Skeletal muscle tissue (tissue), 4 donors: ENCODE results near the gene ARL4C. TPM values are rescaled to one million over a fixed set of nuclear protein-coding genes. Genes with fewer than 3 reads are reported as not detected.

ENCODE experiments used
- H3K27ac ChIP-seq: one replicate; pipeline ENCODE4 v1.7.0; 2013; ENCODE audit warnings: mild to moderate bottlenecking, low read depth, low read length, inconsistent platforms
- H3K27me3 ChIP-seq, 3 donors: one replicate each; pipeline ENCODE4 v1.7.0; 2013; ENCODE audit warnings: low read length in 3 of 3; ENCODE audit not compliant: control insufficient read depth in 3 of 3, insufficient read depth in 3 of 3
- H3K36me3 ChIP-seq, 3 donors: one replicate each; pipeline ENCODE4 v1.7.0; 2013; ENCODE audit warnings: low read length in 3 of 3; ENCODE audit not compliant: control insufficient read depth in 3 of 3, insufficient read depth in 3 of 3
- H3K4me1 ChIP-seq, 3 donors: one replicate each; pipeline ENCODE4 v1.7.0; 2013; ENCODE audit warnings: low read length in 3 of 3, mild to moderate bottlenecking in 3 of 3; ENCODE audit not compliant: control insufficient read depth in 3 of 3, insufficient read depth in 3 of 3
- H3K4me3 ChIP-seq, 3 donors: one replicate each; pipeline ENCODE4 v1.7.0; 2013; ENCODE audit warnings: low read length in 3 of 3
- H3K9ac ChIP-seq, 3 donors: one replicate each; pipeline ENCODE4 v1.7.0; 2013; ENCODE audit warnings: low read length in 3 of 3, mild to moderate bottlenecking in 3 of 3, moderate library complexity in 2 of 3, low read depth in 1 of 3
- H3K9me3 ChIP-seq, 3 donors: one replicate each; pipeline ENCODE4 v1.7.0; 2013; ENCODE audit warnings: low read length in 3 of 3; ENCODE audit not compliant: control insufficient read depth in 3 of 3
- total RNA-seq: library from RNA; depleted of rRNA; stranded (reverse); fragments of >200 nt; gene quantifications from one replicate; pipeline ENCODE4 v1.2.3, GENCODE V29; 2014
- donor health status: Osteomylitis.

ARL4C gene
- total RNA-seq, 1 donor from 2014 or later = 2.6 TPM

GRCh38 chr2:234478121-234478858 is 18.6 kb downstream of the ARL4C start:
- Histone ChIP-seq H3K27ac (no peak overlapping the region), H3K27me3 (no peaks in the 10 kb centered on the region), H3K4me1 (no peaks in the 10 kb centered on the region), H3K9me3 (no peaks in the 10 kb centered on the region), H3K36me3 (no peaks in the 10 kb centered on the region), H3K4me3 (no peak overlapping the region), H3K9ac (no peak overlapping the region)

- no peaks in the 10 kb centered on the region for H3K9me3 ChIP-seq
- H3K27me3 ChIP-seq = no peaks in the 10 kb centered on the region
- no peak overlapping the region for H3K9ac ChIP-seq
- H3K36me3 ChIP-seq = no peaks in the 10 kb centered on the region
- no peak overlapping the region for H3K4me3 ChIP-seq
- H3K27ac ChIP-seq = no peak overlapping the region
- no peaks in the 10 kb centered on the region for H3K4me1 ChIP-seq
Measured at GRCh38 chr2:234476766-234477165, 20.1 kb downstream of the ARL4C start.

GRCh38 chr2:234474654-234475053 is 22.2 kb downstream of the ARL4C start:
- Histone ChIP-seq H3K9me3 (no peaks in the 10 kb centered on the region), H3K27me3 (no peaks in the 10 kb centered on the region), H3K4me1 (no peaks in the 10 kb centered on the region), H3K36me3 (no peaks in the 10 kb centered on the region), H3K9ac (no peak overlapping the region), H3K27ac (no peak overlapping the region), H3K4me3 (no peak overlapping the region)

GRCh38 chr2:234472155-234472554 is 24.7 kb downstream of the ARL4C start:
- Histone ChIP-seq H3K9ac (no peak overlapping the region), H3K4me1 (no peaks in the 10 kb centered on the region), H3K9me3 (no peaks in the 10 kb centered on the region), H3K4me3 (no peak overlapping the region), H3K36me3 (no peaks in the 10 kb centered on the region), H3K27me3 (no peaks in the 10 kb centered on the region), H3K27ac (no peak overlapping the region)

- H3K4me1 ChIP-seq = no peaks in the 10 kb centered on the region
- H3K4me3 ChIP-seq = no peak overlapping the region
- H3K27ac ChIP-seq = no peak overlapping the region
- no peaks in the 10 kb centered on the region for H3K9me3 ChIP-seq
- H3K27me3 ChIP-seq = peaks cover 0 to 3% (median 2%) of the 10 kb centered on the region in 3 donors
- H3K9ac ChIP-seq = no peak overlapping the region
- no peaks in the 10 kb centered on the region for H3K36me3 ChIP-seq
Measured at GRCh38 chr2:234469972-234470371, 26.9 kb downstream of the ARL4C start.

- Histone ChIP-seq H3K9me3 (no peaks in the 10 kb centered on the region), H3K4me1 (no peaks in the 10 kb centered on the region), H3K36me3 (no peaks in the 10 kb centered on the region), H3K27me3 (peaks cover 0 to 3% (median 2%) of the 10 kb centered on the region in 3 donors), H3K27ac (no peak overlapping the region), H3K9ac (no peak overlapping the region), H3K4me3 (no peak overlapping the region)
Measured at GRCh38 chr2:234469251-234469845, 27.5 kb downstream of the ARL4C start.

GRCh38 chr2:234468503-234468902 is 28.4 kb downstream of the ARL4C start:
- H3K9ac ChIP-seq = no peak overlapping the region
- H3K27ac ChIP-seq = no peak overlapping the region

GRCh38 chr2:234467289-234467688 is 29.6 kb downstream of the ARL4C start:
- Histone ChIP-seq H3K27me3 (peaks cover 0 to 5% (median 2%) of the 10 kb centered on the region in 3 donors), H3K9me3 (no peaks in the 10 kb centered on the region), H3K36me3 (no peaks in the 10 kb centered on the region), H3K4me3 (no peak overlapping the region), H3K9ac (no peak overlapping the region), H3K4me1 (no peaks in the 10 kb centered on the region), H3K27ac (no peak overlapping the region)

More at GRCh38 chr2:234468503-234468902, 28.4 kb downstream of the ARL4C start:
- Histone ChIP-seq H3K4me1 (no peaks in the 10 kb centered on the region), H3K9me3 (no peaks in the 10 kb centered on the region), H3K36me3 (no peaks in the 10 kb centered on the region), H3K27me3 (peaks cover 0 to 5% (median 2%) of the 10 kb centered on the region in 3 donors), H3K4me3 (no peak overlapping the region)

GRCh38 chr2:234464291-234464645 is 32.6 kb downstream of the ARL4C start:
- peaks cover 0 to 5% (median 2%) of the 10 kb centered on the region in 3 donors for H3K27me3 ChIP-seq
- no peak overlapping the region for H3K4me3 ChIP-seq
- no peak overlapping the region for H3K27ac ChIP-seq
- no peaks in the 10 kb centered on the region for H3K9me3 ChIP-seq
- H3K36me3 ChIP-seq = no peaks in the 10 kb centered on the region
- no peaks in the 10 kb centered on the region for H3K4me1 ChIP-seq
- no peak overlapping the region for H3K9ac ChIP-seq

GRCh38 chr2:234463626-234464290 is 33.1 kb downstream of the ARL4C start:
- no peaks in the 10 kb centered on the region for H3K4me1 ChIP-seq

More at GRCh38 chr2:234463626-234464290, 33.1 kb downstream of the ARL4C start:
- H3K36me3 ChIP-seq = no peaks in the 10 kb centered on the region
- H3K27ac ChIP-seq = no peak overlapping the region
- no peaks in the 10 kb centered on the region for H3K9me3 ChIP-seq
- peaks cover 0 to 5% (median 2%) of the 10 kb centered on the region in 3 donors for H3K27me3 ChIP-seq
- no peak overlapping the region for H3K9ac ChIP-seq
- no peak overlapping the region for H3K4me3 ChIP-seq
